ENCODE results near the gene MAST2. TPM values are rescaled to one million over a fixed set of nuclear protein-coding genes. Genes with fewer than 3 reads are reported as not detected.
A peak's percentile ranks its signal among the peaks of the same experiment; 100 is the strongest.

The MAST2 gene
- total RNA-seq, 2 donors from 2014 or later, result 44.5 to 52.1 TPM

GRCh38 chr1:45769261-45769932, 34.0 kb upstream of the MAST2 start:
- Histone ChIP-seq H3K36me3 (no peaks in the 10 kb centered on the region), H3K27ac (no peak overlapping the region), H3K4me1 (no peaks in the 10 kb centered on the region), H3K9me3 (no peaks in the 10 kb centered on the region), H3K27me3 (no peaks in the 10 kb centered on the region), H3K4me3 (no peak overlapping the region)
- no peak for TF ChIP-seq CTCF (IDR thresholded peaks at IDR 0.05)
- DNase-seq (ENCODE audit: low spot score), result peak; percentile 42

- H3K4me1 ChIP-seq, result no peaks in the 10 kb centered on the region
- no peaks in the 10 kb centered on the region for H3K27me3 ChIP-seq
- no peak for DNase-seq (ENCODE audit: low spot score)
- no peak overlapping the region for H3K27ac ChIP-seq
- no peaks in the 10 kb centered on the region for H3K9me3 ChIP-seq
- no peak overlapping the region for H3K4me3 ChIP-seq
- H3K36me3 ChIP-seq, result no peaks in the 10 kb centered on the region
- TF ChIP-seq CTCF (IDR thresholded peaks at IDR 0.05), result no peak
These were observed 30.4 kb upstream of the MAST2 start for GRCh38 chr1:45772971-45773370.

GRCh38 chr1:45775794-45776193, 27.6 kb upstream of the MAST2 start:
- Histone ChIP-seq H3K27ac (no peak overlapping the region), H3K36me3 (no peaks in the 10 kb centered on the region), H3K4me3 (no peak overlapping the region), H3K27me3 (no peaks in the 10 kb centered on the region), H3K9me3 (no peaks in the 10 kb centered on the region), H3K4me1 (no peaks in the 10 kb centered on the region)
- no peak for TF ChIP-seq CTCF (IDR thresholded peaks at IDR 0.05)
- DNase-seq (ENCODE audit: low spot score), result no peak

- TF ChIP-seq CTCF (IDR thresholded peaks at IDR 0.05), result no peak
- Histone ChIP-seq H3K9me3 (no peaks in the 10 kb centered on the region), H3K27ac (no peak overlapping the region), H3K27me3 (no peaks in the 10 kb centered on the region), H3K4me1 (no peaks in the 10 kb centered on the region), H3K4me3 (no peak overlapping the region), H3K36me3 (no peaks in the 10 kb centered on the region)
- no peak for DNase-seq (ENCODE audit: low spot score)
These were observed 17.8 kb upstream of the MAST2 start for GRCh38 chr1:45785583-45785982.

- H3K27ac ChIP-seq, result no peak overlapping the region
- no peak for DNase-seq (ENCODE audit: low spot score)
- no peaks in the 10 kb centered on the region for H3K36me3 ChIP-seq
- TF ChIP-seq CTCF (IDR thresholded peaks at IDR 0.05), result no peak
- H3K4me1 ChIP-seq, result no peaks in the 10 kb centered on the region
- H3K27me3 ChIP-seq, result no peaks in the 10 kb centered on the region
- no peaks in the 10 kb centered on the region for H3K9me3 ChIP-seq
- no peak overlapping the region for H3K4me3 ChIP-seq
These were observed 15.5 kb upstream of the MAST2 start for GRCh38 chr1:45787905-45788304.

GRCh38 chr1:45789601-45790000, 13.8 kb upstream of the MAST2 start:
- no peaks in the 10 kb centered on the region for H3K9me3 ChIP-seq
- no peaks in the 10 kb centered on the region for H3K36me3 ChIP-seq
- H3K27ac ChIP-seq, result no peak overlapping the region
- no peak overlapping the region for H3K4me3 ChIP-seq
- no peaks in the 10 kb centered on the region for H3K27me3 ChIP-seq
- no peaks in the 10 kb centered on the region for H3K4me1 ChIP-seq
- TF ChIP-seq CTCF (IDR thresholded peaks at IDR 0.05), result no peak
- DNase-seq (ENCODE audit: low spot score), result no peak

All from right atrium auricular region (tissue), 2 donors.